DMS79 treated with DMSO at 0.1 percent for 48 hours (cell line): ENCODE measurements around the gene PAX3.

ENCODE experiments used
- DNase-seq: peaks from one replicate; lab custom pipeline; 2025; lab: John Stamatoyannopoulos, UW

The PAX3 gene

GRCh38 chr2:222296911-222297599, 1.7 kb downstream of the PAX3 start:
- no peak for DNase-seq

- DNase-seq = no peak
Measured at GRCh38 chr2:222296311-222296741, 2.5 kb downstream of the PAX3 start.

GRCh38 chr2:222295368-222296062, 3.3 kb downstream of the PAX3 start:
- DNase-seq = no peak

- no peak for DNase-seq
Measured at GRCh38 chr2:222294996-222295367, 3.8 kb downstream of the PAX3 start.

GRCh38 chr2:222293660-222294630, 4.9 kb downstream of the PAX3 start:
- DNase-seq = no peak

- DNase-seq = no peak
Measured at GRCh38 chr2:222292149-222293134, 6.4 kb downstream of the PAX3 start.

- no peak for DNase-seq
Measured at GRCh38 chr2:222291485-222291841, 7.3 kb downstream of the PAX3 start.

- peak; percentile 9 for DNase-seq
Measured at GRCh38 chr2:222290736-222291484, 7.9 kb downstream of the PAX3 start.

- DNase-seq = no peak
Measured at GRCh38 chr2:222290401-222290735, 8.4 kb downstream of the PAX3 start.

GRCh38 chr2:222289278-222290160, 9.3 kb downstream of the PAX3 start:
- no peak for DNase-seq

GRCh38 chr2:222288590-222289277, 10.1 kb downstream of the PAX3 start:
- DNase-seq = no peak

GRCh38 chr2:222287862-222288479, 10.8 kb downstream of the PAX3 start:
- no peak for DNase-seq

- no peak for DNase-seq
Measured at GRCh38 chr2:222284466-222284865, 14.3 kb downstream of the PAX3 start.

- DNase-seq = no peak
Measured at GRCh38 chr2:222283634-222284033, 15.2 kb downstream of the PAX3 start.

GRCh38 chr2:222281506-222281905, 17.3 kb downstream of the PAX3 start:
- DNase-seq = no peak

GRCh38 chr2:222280795-222281194, 18.0 kb downstream of the PAX3 start:
- no peak for DNase-seq

- DNase-seq = no peak
Measured at GRCh38 chr2:222272446-222273015, 26.3 kb downstream of the PAX3 start.

GRCh38 chr2:222271854-222272253, 26.9 kb downstream of the PAX3 start:
- no peak for DNase-seq
